MM.1S (cell line): ENCODE results near the gene TBC1D8.

Experiments
- DNase-seq: peaks from one replicate; pipeline ENCODE4 v3.0.0-alpha.2; 2015
- H2AFZ ChIP-seq: fragments of 300-600 bp; sonication (generic); 2 replicates; pipeline ENCODE4 v1.6.0; 2016; ENCODE audit warnings: antibody characterized with exemption, low read length
- H3F3A ChIP-seq: fragments of 300-600 bp; sonication (generic); 2 replicates; pipeline ENCODE4 v1.6.1; 2016; ENCODE audit warnings: mild to moderate bottlenecking, antibody characterized with exemption, low read length, moderate library complexity, mixed read lengths; ENCODE audit not compliant: insufficient read depth
- H3K27ac ChIP-seq: fragments of 300-600 bp; sonication (generic); 2 replicates; pipeline ENCODE4 v1.5.1; 2016; ENCODE audit warnings: mild to moderate bottlenecking, low read length
- H3K27me3 ChIP-seq: fragments of 300-600 bp; sonication (generic); replicated peaks from 2 replicates; pipeline ENCODE4 v1.6.0; 2016; ENCODE audit warnings: low read length; ENCODE audit not compliant: insufficient read depth
- H3K36me3 ChIP-seq: fragments of 300-600 bp; sonication (generic); replicated peaks from 2 replicates; pipeline ENCODE4 v1.6.1; 2016; ENCODE audit warnings: mild to moderate bottlenecking, low read length, mixed read lengths; ENCODE audit not compliant: insufficient read depth
- H3K4me1 ChIP-seq: fragments of 300-600 bp; sonication (generic); 2 replicates; pipeline ENCODE4 v1.6.1; 2016; ENCODE audit warnings: low read length, mixed read lengths
- H3K4me2 ChIP-seq: fragments of 300-600 bp; sonication (generic); 2 replicates; pipeline ENCODE4 v1.6.0; 2016; ENCODE audit warnings: low read depth, low read length
- H3K4me3 ChIP-seq: fragments of 300-600 bp; sonication (generic); 2 replicates; pipeline ENCODE4 v1.5.1; 2016; ENCODE audit warnings: low read length, mixed read lengths
- H3K79me2 ChIP-seq: fragments of 300-600 bp; sonication (generic); 2 replicates; pipeline ENCODE4 v1.6.1; 2016; ENCODE audit warnings: mixed run types, low read length, mixed read lengths
- H3K9ac ChIP-seq: fragments of 300-600 bp; sonication (generic); 2 replicates; pipeline ENCODE4 v1.6.1; 2016; ENCODE audit warnings: low read length, mixed read lengths
- H3K9me2 ChIP-seq: fragments of 300-600 bp; sonication (generic); replicated peaks from 2 replicates; pipeline ENCODE4 v1.6.1; 2016; ENCODE audit warnings: mild to moderate bottlenecking, low read length, mixed read lengths; ENCODE audit not compliant: insufficient read depth
- H3K9me3 ChIP-seq: fragments of 300-600 bp; sonication (generic); replicated peaks from 2 replicates; pipeline ENCODE4 v1.6.1; 2016; ENCODE audit warnings: mild to moderate bottlenecking, low read length, mixed read lengths; ENCODE audit not compliant: insufficient read depth
- H4K20me1 ChIP-seq: fragments of 300-600 bp; sonication (generic); 2 replicates; pipeline ENCODE4 v1.6.1; 2016; ENCODE audit warnings: mild to moderate bottlenecking, low read length, moderate library complexity, mixed read lengths; ENCODE audit not compliant: insufficient read depth
- EZH2 ChIP-seq: fragments of 300-600 bp; sonication (generic); optimal IDR thresholded peaks from 2 replicates; pipeline ENCODE3; 2017; ENCODE audit warnings: low read depth, mild to moderate bottlenecking, antibody characterized with exemption, low read length, mixed read lengths
- EZH2phosphoT487 ChIP-seq: fragments of 300-600 bp; sonication (generic); IDR thresholded peaks from 2 replicates; pipeline ENCODE4 v1.6.1; 2018; ENCODE audit warnings: antibody characterized with exemption, low read length
- TF ChIP-seq, protein P1 (sequence below): fragments of 300-600 bp; sonication (generic); IDR thresholded peaks from 2 replicates; pipeline ENCODE4 v1.5.1; 2016; ENCODE audit warnings: antibody characterized with exemption, low read length, mixed read lengths

The TBC1D8 gene

DNA sequence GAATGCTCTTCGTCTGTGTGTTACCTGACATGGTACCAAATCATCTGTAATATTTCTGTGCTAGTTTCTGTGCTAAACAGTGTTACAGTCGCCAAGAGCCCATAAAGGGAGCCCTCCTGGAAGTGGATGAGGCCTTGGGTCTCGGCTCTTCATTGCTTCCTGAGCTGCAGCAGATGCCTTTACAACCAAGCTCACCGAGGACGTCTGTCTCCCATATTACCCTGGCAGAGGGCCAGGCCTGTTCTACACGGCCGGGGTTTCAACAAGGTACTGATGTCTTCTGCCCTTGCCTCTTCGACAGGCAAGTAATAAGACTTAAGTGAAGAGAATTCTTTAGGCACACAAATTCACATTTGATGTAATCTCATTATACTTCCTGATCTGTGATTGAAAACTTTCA is 132.2 kb downstream of the TBC1D8 start:
- Histone ChIP-seq H3K27me3 (no peaks in the 10 kb centered on the region), H3K4me2 (no peak overlapping the region), H3K4me3 (no peak overlapping the region), H3K36me3 (0 out of 2 replicates have a peak, but pooled peaks cover 4% of the 10 kb centered on the region), H3K9me3 (no peaks in the 10 kb centered on the region), H4K20me1 (no peaks in the 10 kb centered on the region), H3K9ac (no peak overlapping the region), H3K9me2 (no peaks in the 10 kb centered on the region), H3F3A (no peaks in the 10 kb centered on the region), H3K79me2 (no peaks in the 10 kb centered on the region), H2AFZ (no peak overlapping the region), H3K4me1 (no peaks in the 10 kb centered on the region), H3K27ac (no peak overlapping the region)
- TF ChIP-seq, protein P1, sequence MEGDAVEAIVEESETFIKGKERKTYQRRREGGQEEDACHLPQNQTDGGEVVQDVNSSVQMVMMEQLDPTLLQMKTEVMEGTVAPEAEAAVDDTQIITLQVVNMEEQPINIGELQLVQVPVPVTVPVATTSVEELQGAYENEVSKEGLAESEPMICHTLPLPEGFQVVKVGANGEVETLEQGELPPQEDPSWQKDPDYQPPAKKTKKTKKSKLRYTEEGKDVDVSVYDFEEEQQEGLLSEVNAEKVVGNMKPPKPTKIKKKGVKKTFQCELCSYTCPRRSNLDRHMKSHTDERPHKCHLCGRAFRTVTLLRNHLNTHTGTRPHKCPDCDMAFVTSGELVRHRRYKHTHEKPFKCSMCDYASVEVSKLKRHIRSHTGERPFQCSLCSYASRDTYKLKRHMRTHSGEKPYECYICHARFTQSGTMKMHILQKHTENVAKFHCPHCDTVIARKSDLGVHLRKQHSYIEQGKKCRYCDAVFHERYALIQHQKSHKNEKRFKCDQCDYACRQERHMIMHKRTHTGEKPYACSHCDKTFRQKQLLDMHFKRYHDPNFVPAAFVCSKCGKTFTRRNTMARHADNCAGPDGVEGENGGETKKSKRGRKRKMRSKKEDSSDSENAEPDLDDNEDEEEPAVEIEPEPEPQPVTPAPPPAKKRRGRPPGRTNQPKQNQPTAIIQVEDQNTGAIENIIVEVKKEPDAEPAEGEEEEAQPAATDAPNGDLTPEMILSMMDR = no peak
- no peak for TF ChIP-seq EZH2phosphoT487
- no peak for TF ChIP-seq EZH2
- no peak for DNase-seq

DNA sequence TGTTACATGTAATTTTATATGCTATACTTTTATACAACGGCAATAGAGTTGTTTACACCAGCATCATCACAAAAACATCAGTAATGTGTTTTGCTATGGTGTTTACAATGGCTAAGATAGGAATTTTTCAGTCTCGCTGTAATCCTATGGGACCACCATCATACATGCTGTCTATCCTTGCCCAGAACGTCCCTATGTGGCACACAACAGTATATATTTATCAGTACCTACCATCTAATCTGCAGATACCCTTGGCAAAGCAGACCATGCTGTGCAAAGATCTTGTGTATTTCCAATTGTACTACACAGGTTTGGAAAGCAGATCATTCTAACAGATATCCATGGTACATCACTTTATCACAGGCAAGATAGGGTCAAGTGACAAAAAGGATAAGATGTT is 133.8 kb downstream of the TBC1D8 start:
- Histone ChIP-seq H2AFZ (no peak overlapping the region), H3K9ac (no peak overlapping the region), H3K4me3 (no peak overlapping the region), H3K79me2 (no peaks in the 10 kb centered on the region), H3K27me3 (no peaks in the 10 kb centered on the region), H3K4me1 (no peaks in the 10 kb centered on the region), H3K9me3 (no peaks in the 10 kb centered on the region), H3F3A (no peaks in the 10 kb centered on the region), H3K4me2 (no peak overlapping the region), H3K36me3 (0 out of 2 replicates have a peak, but pooled peaks cover 4% of the 10 kb centered on the region), H3K27ac (no peak overlapping the region), H4K20me1 (no peaks in the 10 kb centered on the region), H3K9me2 (no peaks in the 10 kb centered on the region)
- TF ChIP-seq, protein P1 = no peak
- TF ChIP-seq EZH2 (no peak), EZH2phosphoT487 (no peak)
- no peak for DNase-seq

DNA sequence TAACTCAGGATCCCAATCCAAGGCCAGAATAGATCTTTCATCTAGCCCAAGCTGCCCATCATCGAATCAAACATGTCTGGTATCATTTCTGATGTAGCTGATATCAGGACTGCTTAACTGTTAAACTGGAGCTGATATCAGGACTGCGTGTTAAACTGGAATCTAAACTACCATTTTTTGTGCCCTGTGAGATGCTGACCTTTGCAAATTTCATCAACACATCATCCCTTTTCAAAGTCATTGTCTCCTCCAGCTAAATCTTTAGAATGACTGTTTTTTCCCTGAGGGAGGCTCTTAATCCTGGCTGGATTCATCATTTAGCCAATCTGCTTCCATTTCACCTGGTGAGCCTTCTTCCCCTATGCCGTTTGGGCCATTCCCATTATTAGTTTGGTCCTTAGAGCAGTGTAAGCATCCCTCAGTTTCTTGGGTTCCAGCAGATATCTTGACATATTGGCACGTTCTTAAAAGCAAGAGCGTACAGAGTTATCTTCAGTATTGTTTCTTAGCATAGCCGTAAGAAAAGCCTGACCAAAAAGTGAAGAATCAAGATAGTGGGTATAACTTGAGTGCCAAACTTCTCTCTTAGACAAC is 136.8 kb downstream of the TBC1D8 start:
- peaks cover 15% of the 10 kb centered on the region for H3F3A ChIP-seq
- H4K20me1 ChIP-seq = no peaks in the 10 kb centered on the region; the same call in 1 of the 2 replicates
- no peaks in the 10 kb centered on the region for H3K4me1 ChIP-seq
- H3K27me3 ChIP-seq = no peaks in the 10 kb centered on the region
- no peak overlapping the region for H3K4me3 ChIP-seq
- no peak overlapping the region for H3K9ac ChIP-seq
- H3K36me3 ChIP-seq = 0 out of 2 replicates have a peak, but pooled peaks cover 4% of the 10 kb centered on the region
- H2AFZ ChIP-seq = no peak overlapping the region
- H3K79me2 ChIP-seq = no peaks in the 10 kb centered on the region
- H3K9me2 ChIP-seq = no peaks in the 10 kb centered on the region
- H3K4me2 ChIP-seq = no peak overlapping the region
- H3K9me3 ChIP-seq = no peaks in the 10 kb centered on the region
- no peak overlapping the region for H3K27ac ChIP-seq
- TF ChIP-seq EZH2phosphoT487 (no peak), EZH2 (no peak)
- TF ChIP-seq, protein P1 = no peak
- DNase-seq = no peak
